ENCODE measurements around the gene HYLS1. TPM values are rescaled to one million over a fixed set of nuclear protein-coding genes. Genes with fewer than 3 reads are reported as not detected.

Gene HYLS1
- total and polyA plus RNA-seq, 9 of the 15 experiments (the other 6 are each of a cell fraction or from before 2014, with no cell fraction given): 2.7 to 8.2 (median 4.8) TPM

GRCh38 chr11:125902927-125903710, 15.7 kb downstream of the HYLS1 start, which contains the start of gene PUS3 (continued):
- TF ChIP-seq, protein P1, sequence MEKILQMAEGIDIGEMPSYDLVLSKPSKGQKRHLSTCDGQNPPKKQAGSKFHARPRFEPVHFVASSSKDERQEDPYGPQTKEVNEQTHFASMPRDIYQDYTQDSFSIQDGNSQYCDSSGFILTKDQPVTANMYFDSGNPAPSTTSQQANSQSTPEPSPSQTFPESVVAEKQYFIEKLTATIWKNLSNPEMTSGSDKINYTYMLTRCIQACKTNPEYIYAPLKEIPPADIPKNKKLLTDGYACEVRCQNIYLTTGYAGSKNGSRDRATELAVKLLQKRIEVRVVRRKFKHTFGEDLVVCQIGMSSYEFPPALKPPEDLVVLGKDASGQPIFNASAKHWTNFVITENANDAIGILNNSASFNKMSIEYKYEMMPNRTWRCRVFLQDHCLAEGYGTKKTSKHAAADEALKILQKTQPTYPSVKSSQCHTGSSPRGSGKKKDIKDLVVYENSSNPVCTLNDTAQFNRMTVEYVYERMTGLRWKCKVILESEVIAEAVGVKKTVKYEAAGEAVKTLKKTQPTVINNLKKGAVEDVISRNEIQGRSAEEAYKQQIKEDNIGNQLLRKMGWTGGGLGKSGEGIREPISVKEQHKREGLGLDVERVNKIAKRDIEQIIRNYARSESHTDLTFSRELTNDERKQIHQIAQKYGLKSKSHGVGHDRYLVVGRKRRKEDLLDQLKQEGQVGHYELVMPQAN (IDR thresholded peaks at IDR 0.05; ENCODE audit: borderline replicate concordance): peak; percentile 55; the same call in 1 of the 2 replicates
- TF ChIP-seq, protein P2, sequence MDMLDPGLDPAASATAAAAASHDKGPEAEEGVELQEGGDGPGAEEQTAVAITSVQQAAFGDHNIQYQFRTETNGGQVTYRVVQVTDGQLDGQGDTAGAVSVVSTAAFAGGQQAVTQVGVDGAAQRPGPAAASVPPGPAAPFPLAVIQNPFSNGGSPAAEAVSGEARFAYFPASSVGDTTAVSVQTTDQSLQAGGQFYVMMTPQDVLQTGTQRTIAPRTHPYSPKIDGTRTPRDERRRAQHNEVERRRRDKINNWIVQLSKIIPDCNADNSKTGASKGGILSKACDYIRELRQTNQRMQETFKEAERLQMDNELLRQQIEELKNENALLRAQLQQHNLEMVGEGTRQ (CRISPR knock-in tag; IDR thresholded peaks at IDR 0.05): no peak
- TF ChIP-seq ZBTB40 (IDR thresholded peaks at IDR 0.05): peak; percentile 84
- TF ChIP-seq ZBTB40 (CRISPR knock-in tag; IDR thresholded peaks at IDR 0.05): no peak
- no peak for TF ChIP-seq SOX6 (IDR thresholded peaks at IDR 0.05)
- TF ChIP-seq CEBPZ (IDR thresholded peaks at IDR 0.05; ENCODE audit: borderline replicate concordance, low read depth, low read length): no peak
- no peak for TF ChIP-seq SAP30 (IDR thresholded peaks at IDR 0.05; ENCODE audit: borderline replicate concordance, insufficient read depth, low read depth, low read length, poor library complexity, severe bottlenecking)
- TF ChIP-seq STAT5A (IDR thresholded peaks at IDR 0.05; ENCODE audit: borderline replicate concordance, low read length): 0 out of 2 replicates have a peak, but pooled peaks have one; percentile 38
- no peak for TF ChIP-seq MAFK (IDR thresholded peaks at IDR 0.05; ENCODE audit: low read length)

All from K562 (cell line).